ENCODE data around the gene TMC2.

- TF ChIP-seq CTCF (IDR thresholded peaks at IDR 0.05) (no peak), MAX (IDR thresholded peaks at IDR 0.05) (no peak), EP300 (IDR thresholded peaks at IDR 0.05) (no peak), ELK1 (IDR thresholded peaks at IDR 0.05; ENCODE audit: low read depth, low read length) (no peak), ZFP36 (IDR thresholded peaks at IDR 0.05; ENCODE audit: borderline replicate concordance, partially characterized antibody) (no peak), REST (IDR thresholded peaks at IDR 0.05) (no peak), RFX5 (IDR thresholded peaks at IDR 0.05) (no peak), JUN (IDR thresholded peaks at IDR 0.05) (no peak)
These were observed 21.2 kb upstream of the TMC2 start for GRCh38 chr20:2515203-2515602.
